ENCODE measurements around the gene FEM1B. TPM values are rescaled to one million over a fixed set of nuclear protein-coding genes. Genes with fewer than 3 reads are reported as not detected.

The FEM1B gene
- total RNA-seq, 2 experiments from 2014 or later = 32.9 to 37.6 TPM

DNA sequence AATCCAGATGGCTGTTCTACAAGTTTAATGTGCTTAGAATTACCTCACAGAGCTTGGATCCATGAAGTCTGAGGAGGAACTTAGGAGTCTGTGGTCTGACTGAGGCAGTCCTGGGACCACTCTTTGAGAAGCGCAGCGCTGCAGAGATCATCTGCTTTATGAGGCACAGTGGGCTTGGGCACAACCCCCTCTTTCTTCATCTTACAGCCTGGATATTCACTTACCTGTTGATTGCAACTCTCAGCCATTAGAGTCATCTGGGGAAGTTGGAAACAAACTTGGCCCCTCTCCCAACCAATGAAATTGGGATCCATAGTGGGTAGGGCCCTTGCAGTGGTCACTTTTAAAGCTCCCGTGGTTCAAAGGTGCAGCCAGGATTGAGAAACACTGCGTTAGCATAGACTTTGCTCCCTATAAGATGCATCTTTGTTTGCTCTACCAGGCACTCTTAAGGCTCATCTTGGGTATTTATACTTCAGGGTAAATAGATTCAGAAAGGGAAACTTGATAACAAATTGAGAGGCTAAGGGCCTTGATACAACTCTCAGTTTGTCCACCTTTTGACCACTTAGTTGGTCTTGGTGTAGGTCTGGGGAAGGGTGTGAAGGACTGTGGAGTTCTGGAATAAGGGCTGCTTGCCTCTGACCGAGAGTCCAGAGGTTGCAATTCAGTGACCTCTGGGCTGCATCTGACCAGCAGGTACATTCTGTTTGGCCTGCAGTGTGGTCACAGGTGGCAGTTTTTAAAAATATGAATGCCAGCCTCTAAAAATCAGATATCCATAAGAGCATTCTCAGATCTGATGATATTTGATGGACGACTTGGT lies 22.8 kb downstream of the FEM1B start:
- ChIA-PET CTCF (no interaction called here), POLR2A (interaction anchor here (0.6 kb wide), 1 partner anchor 149 kb away, joined by 3 read pairs; no protein-coding TSS in a partner anchor)

DNA sequence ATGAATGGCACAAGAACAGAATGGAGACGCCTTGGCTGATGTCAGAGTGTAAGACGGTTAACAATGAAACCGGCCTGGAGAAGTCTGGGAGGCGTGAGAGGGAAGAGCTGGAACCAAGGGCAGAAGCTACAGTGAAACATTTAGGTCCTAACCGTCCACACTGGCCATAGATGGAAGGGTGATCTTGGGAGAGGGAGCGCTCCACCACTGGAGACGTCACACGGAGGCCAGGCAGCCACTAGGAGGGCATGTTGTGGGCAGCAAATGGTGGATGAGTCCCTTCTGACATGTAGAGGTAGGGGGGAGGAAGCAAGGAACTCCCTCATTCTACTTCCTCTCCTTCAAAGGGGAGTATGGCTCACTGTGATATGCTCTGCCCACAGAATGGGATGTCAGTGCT lies 23.8 kb downstream of the FEM1B start:
- ChIA-PET POLR2A (no interaction called here), CTCF (no interaction called here)

DNA sequence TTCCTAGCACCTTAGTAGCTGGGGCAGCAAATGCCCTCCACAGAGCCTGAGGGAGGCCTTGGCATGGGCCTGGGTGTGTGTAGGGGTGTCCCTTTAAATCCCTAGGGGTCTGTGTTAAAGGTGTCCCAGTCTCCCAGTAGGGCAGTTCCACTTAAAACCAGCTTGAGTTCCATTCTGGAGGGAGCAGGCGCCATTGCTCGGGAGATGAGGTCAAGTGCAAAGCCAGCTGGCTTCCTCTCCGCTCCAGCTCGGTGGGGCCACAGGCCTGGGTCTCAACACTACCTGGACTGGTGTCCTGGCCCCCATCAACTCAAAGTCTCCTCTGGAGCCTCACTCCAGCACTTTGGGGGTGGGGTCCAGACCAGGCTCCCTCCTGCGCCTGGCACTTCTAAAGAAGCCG lies 25.2 kb downstream of the FEM1B start:
- POLR2A ChIA-PET = no interaction called here
- CTCF ChIA-PET = no interaction called here

DNA sequence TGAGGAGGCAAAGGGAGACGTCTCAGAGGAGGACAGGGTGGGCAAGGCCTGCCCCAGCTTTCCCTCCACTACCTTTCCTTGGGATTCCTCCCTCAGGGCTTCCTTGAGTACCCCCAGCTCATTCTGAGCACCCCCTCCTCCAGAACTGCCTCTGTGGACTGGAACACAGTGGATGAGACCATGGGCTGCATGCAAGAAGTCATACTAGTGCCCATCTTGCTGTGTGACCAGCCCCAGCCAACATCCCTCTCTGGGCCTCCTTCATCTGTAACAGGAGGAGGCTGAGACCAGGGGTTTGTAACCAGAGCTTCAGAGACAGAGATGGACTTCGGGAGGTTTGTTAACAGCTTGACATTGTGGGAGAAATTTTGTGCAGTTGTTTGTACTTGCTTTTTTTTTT lies 25.6 kb downstream of the FEM1B start:
- POLR2A ChIA-PET = no interaction called here
- CTCF ChIA-PET = no interaction called here

DNA sequence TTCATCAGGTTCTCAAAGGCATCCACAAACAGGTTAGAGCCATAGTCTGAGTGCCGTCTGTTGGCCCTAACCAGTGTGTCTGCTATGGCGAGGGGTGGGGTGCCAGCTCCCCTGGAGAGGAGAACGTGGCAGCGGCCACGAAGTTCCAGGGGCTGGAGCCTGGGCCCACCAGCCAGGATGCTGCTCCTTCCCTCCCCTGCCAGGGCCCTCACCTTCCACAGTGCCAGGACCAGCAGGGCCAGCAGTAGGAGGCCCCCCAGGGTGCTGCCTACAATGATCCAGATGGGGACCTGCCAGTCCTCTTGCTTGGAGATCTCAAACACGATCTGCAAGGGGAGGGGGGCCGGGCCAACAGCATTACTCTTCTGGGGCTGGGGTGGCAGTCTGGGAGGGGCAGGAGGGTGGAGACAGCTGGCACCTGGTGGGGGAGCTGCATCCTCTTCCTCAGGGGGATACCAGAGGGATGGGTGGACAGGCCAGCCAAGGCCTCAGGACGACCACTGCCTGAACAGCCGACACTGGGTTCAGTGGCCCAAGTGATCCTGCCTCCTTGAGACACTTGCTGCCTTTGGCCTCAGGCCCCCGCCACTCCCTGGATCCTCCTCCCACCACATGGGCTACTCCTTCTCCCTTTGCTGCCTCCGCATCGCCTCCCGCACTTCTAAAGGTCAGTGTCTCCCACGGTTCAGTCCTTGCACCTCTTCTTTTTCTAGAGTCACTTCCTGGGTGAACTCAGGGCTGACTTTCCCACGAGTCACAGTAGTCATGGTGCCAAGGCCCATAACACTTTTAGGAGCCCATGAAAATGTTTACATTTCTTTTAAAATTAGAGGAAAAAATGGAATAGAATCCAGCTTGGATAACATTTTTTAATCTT lies 26.3 kb downstream of the FEM1B start:
- ChIA-PET POLR2A (no interaction called here), CTCF (no interaction called here)

DNA sequence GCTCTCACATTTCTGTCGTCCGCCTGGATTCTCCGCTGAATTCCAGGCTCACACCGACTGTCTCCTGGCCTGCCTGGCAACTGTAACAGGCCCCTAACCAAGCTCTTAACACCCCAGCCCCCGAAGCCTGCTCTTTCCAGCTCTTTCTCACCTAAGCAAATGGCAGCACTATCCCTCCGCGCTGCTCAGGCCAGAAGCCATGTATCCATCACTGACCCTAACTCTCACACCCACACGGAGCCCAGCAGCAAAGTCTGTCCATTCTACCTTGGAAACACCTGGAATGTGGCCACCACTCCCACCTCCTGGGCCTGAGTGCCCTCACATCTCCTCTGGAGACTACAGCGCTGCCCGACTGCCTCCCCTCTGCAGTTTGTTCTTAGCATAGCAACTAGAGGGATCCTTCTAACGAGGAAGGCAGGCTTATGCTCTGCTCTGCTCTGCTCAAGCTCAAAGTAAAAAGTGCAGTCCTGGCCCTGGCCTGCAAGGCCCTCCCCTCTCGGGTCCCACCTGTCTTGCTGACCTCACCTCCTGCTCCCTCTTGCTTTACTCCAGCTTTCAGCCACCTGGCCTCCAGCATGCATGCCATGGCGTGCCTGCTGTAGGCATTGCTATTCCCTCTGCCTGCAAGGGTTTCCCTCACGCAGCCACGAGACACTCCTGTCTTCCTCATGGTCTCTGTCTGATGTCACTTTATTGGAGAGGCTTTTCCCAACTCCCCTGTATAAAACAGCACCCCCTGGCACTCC lies 27.2 kb downstream of the FEM1B start:
- ChIA-PET POLR2A (no interaction called here), CTCF (interaction anchor here (1.9 kb wide), 1 partner anchor 79 kb away, joined by 16 read pairs; no protein-coding TSS in a partner anchor)

DNA sequence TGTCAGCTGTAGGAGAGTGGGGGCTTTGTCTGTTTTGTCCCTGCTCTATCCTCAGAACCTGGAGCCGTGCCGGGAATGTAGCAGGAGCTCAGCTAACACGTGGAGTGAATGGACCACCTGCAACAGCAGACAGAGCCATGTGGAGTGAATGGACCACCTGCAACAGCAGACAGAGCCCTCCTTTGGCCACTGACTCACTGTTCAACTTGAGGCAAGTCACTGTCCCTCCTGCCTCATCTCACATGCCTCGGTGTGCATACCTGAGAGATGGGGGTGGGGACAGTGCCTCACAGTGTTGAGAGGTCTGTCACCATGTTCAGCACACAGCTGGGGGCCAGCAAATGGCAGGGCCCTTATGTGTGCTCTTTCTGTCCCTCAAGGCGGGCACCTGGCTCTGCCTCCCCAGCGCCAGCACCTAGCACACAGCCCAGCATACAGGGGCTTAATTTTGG lies 27.9 kb downstream of the FEM1B start:
- ChIA-PET POLR2A (no interaction called here), CTCF (interaction anchor here (0.7 to 1.9 kb wide), 3 partner anchors 18 to 343 kb away, joined by 4 to 16 read pairs (median 6); no protein-coding TSS in a partner anchor)

DNA sequence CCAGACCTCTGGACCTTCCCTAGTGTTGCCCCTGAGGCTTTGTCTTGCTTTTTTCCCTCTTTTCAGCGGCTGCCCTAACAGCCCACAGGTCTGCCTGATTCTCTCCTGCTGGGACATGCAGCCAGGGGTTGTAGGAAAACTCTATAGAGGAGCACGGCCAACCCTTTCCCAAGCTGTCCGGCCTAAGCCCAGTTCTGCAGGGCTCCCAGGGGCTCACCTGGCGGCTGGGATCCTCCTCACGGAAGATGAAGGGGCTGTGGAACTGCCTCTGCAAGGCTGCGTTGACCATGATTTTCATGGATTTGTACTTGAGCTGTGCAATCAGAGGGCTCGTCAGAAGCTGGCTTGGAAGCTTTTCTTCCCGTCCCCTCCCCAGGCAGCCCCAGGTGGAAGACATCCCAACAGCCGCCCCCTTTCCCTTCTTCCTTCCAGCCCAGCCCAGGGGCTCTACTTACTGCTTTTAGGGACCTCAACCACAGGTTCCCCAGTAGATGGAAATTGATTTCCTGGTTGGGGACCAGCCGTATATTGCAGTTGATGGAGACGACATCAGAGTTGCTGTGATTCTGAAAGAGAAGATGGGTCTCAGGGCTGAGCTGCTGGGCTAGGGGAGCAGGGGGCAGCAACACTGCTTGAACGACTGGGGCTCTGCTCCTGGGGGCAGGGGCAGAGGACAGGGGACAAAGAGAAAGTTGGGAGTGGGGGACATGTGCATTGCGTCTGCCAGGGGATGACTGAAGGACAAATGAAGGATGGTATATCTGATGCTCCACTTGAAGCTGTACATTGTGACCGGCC lies 29.8 kb downstream of the FEM1B start:
- CTCF ChIA-PET = interaction anchor here (0.8 to 1.6 kb wide), 8 partner anchors 10 to 255 kb away, joined by 3 to 6 read pairs (median 4); no protein-coding TSS in a partner anchor

DNA sequence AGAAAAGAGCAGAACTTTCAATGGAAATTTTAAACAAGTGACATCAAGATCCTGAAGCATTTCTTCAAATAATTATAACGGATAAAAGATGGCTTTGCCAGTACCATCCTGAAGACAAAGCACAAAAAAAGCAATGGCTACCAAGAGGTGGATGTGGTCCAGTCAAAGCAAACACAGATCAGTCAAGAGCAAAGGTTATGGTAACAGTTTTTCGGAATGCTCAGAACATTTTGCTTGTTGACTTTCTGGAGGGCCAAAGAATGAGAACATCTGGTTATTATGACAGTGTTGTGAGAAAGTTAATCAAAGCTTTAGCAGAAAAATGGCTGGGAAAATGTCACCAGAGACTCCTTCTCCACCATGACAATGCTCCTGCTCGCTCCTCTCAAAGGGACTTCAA lies 31.5 kb downstream of the FEM1B start:
- ChIA-PET POLR2A (no interaction called here), CTCF (interaction anchor here (0.6 to 0.8 kb wide), 2 partner anchors 56 to 323 kb away, joined by 3 read pairs; no protein-coding TSS in a partner anchor)

More for the DNA sequence above, 29.8 kb downstream of the FEM1B start:
- POLR2A ChIA-PET = interaction anchor here (1.3 kb wide), 1 partner anchor 30 kb away, joined by 4 read pairs; the partner anchor contains the start of gene FEM1B

DNA sequence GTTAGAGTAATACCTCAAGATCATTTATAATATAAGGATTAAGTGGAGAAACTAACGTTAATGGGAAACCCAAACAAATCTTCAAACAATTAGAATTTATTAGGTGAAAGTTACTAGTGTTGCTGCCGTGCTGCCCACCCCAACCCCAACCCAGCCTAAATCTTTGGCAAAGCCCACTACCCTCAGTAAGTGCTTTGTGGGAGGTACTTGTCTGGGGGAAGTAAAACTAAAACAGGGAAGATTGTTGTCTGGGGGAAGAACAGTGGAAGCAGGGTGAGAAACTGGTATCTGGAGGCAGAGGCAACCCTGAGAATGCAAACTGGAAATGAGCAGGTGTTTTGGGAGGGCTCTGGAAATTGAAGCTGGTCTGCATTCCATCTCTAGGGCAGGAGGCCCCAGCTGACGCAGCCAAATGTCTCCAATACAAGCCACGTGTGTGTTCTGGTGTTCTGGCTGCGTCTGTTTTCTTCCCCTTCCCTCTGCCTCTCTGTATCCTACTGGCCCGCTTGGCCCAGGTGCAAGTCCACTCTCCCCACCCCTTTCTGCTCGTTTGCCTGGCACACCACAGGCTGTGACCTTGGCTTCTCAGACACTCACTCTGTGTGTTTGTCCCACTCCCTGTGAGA lies 32.7 kb downstream of the FEM1B start:
- CTCF ChIA-PET = no interaction called here

DNA sequence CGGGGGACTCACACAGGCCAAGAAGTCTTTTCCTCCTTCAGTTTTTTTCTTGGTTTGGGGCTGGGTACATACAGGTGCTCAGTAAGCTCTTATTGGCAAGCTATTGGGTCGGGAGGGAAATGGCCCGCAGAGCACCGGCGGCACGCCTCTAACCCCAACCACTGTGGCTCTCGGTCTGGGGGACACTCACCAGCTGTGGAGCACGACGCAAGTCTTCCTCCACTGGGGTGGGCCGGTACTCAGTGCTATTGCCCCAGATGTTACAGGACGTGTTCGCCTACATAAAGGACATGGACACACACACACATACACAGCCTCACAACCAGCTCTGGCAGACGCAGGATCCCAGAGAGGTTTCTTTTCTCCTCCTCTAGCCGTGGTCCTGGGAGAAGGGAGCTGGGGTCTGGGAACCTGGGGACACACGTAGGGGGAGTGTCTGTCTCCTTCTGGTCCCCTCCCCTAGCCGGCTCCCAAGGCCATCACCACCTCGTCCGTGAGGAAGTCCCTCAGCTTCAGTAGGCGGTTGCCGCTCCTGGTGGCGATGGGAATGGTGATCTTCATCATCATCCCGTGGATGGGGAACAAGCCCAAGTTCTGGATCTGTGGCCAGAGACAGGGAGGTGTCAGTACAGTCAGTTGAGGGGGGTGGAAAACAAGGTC lies 33.4 kb downstream of the FEM1B start:
- ChIA-PET POLR2A (no interaction called here), CTCF (no interaction called here)

More for the DNA sequence above, 32.7 kb downstream of the FEM1B start:
- POLR2A ChIA-PET = no interaction called here

DNA sequence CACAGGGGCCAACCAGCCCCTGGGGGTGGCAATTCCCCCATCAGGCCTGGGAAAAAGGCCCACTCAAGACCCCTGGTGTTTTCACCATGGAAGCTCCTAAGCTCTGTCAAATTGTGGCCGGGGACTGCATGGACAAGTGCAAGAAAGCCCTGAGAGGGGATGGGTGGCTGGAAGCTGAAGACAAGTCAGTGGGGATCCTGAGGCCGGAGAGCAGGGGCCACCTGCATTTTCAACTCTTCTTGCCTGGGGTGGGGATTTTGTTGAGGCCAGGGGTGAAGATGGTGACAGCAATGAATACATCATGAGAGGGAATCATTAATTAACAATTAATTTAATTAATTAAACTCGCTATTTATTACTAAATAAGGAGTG lies 33.9 kb downstream of the FEM1B start:
- CTCF ChIA-PET = no interaction called here
- POLR2A ChIA-PET = no interaction called here

DNA sequence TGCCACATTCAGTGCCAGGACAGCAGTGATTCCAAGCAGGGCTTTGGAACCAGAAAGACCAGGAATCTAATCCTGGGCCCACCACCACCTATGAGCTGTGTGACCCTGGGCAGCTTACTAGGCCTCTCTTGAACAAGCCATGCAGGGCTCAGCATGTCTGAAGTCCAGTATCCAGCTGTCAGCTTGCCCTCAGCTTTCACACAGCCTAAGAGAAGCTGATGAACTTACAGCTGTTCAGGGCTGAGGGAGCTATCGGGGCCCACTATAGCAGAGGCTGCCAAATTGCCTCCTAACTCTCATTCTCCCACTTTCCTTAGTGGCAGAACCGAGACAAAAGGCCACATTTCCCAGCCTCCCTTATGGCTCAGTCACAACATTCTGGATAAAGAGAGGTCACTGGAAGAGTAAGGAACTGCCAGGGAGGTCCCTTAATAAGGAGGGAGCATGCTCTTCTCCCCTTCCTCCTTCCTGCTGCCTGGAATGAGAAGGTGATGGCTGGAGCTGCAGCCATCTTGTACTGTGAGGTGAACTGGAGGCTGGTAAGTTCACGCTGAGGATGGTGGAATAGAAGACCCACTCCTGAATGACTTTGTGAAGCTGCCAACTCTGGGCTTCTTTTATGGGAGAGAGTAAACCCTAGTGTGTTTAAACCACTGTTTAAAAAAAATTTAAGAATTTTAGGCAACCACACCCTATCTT lies 34.5 kb downstream of the FEM1B start:
- CTCF ChIA-PET = no interaction called here
- POLR2A ChIA-PET = no interaction called here

DNA sequence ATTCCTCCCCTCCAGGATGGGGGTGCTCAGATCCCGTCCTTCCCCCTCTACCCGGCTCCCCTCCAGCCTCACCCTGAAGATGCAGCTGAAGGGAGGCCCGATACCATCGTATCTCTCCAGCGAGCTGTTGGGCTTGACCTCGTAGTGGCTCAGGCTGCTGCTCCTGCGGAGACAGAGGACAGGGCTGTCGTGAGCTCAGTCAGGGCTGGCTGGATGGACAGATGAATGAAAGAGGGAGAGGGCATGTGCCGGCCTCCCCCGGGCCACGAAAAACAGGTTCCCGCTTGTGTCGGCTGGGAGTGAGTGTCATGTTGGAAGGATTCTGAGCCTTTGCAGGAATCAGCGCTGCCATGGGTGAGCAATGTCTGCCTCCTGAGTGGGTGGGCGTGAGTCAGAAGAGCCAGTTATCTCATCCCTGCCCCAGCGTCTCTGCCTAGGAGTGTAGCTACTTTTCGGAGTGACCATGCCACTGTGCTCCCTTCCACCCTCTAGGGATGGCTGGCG lies 35.2 kb downstream of the FEM1B start:
- ChIA-PET CTCF (no interaction called here), POLR2A (no interaction called here)

DNA sequence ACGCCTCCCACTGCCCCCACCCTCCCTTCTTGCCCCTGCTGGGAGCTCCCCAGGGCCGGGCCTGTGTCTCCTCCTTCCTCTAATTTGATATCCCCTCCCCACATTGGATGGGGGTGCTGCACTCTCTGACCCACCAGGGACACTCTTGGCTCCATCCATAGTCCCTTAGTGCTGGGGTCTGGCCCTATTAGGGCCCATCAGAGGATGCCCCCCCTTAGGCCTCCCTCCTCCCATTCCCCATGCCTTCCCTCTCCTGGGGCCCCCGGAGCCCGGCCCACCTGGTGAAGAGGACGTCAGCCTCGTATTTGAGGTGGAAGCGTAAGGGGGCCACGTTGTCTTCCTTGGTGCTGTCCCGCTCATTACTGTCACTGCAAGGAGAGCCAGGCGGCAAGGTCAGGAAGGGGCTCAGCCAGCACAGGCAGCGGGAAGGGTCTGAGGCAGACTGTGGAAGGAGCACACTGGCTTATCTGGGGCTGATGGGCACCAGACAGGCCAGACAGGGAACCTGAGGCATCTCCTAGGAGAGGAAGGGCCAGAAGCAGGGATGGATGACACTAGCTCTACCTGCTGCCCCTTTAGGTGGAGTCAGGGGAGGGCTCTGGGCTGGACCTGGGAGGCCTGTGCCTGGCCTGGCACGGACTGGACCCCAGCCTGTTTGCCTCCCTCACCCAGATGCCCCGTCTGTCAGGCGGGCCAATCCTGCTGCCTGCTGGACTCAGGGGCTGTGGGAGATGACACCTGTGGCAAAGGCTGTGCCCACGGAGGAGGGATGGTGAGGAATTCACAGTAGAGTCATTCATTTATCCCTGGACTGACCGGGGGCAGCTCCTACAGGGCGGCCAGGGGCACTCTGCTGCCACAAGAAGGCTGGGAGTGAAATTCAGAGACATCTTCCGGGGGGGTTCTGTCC lies 36.2 kb downstream of the FEM1B start:
- ChIA-PET POLR2A (no interaction called here), CTCF (no interaction called here)

DNA sequence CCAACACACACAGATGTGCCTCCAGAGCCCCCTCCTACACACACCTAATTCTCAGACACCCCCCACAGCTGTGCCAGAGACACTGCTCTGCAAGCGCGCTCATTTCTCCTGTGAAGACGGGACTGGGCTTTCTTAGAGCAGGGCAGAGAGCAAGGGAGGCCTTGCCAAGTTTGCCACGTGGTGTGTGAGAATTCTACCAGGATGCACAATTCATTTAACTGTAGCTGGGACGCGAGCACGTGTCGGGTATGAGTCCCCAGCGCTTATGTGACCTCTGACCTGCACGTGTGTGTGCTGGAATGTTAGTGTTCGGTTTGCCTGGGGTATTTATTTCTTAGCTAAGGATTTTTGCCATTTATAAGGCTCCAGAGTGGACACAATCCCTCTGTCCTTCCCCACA lies 37.0 kb downstream of the FEM1B start:
- CTCF ChIA-PET = no interaction called here
- POLR2A ChIA-PET = no interaction called here

DNA sequence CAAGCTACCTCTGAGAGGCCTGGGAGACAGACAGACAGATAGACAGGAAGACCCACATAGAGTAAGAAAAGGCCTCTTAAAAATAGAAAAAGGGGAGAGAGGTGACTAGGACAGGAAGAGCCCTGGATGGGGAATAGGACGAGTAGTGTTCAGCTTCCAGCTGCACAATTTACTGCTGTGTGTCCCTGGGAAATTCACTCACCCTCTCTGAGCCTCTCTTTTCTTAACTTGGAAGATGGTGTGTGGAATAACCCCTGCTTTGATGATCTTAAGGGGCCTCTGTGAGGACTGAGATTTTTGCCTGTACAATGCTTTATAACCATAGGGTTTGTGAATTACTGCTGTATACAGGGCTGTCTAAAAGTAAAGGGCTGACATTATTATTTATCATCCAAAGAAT lies 37.5 kb downstream of the FEM1B start:
- ChIA-PET POLR2A (no interaction called here), CTCF (no interaction called here)

Data from activated CD8-positive, alpha-beta memory T cell treated with anti-CD3 and anti-CD28 coated beads for 36 hours (primary cell).